HG03097 (cell line): ENCODE measurements around the gene CIC.

Source experiments
- ATAC-seq: cut with Tn5 transposase; IDR thresholded peaks from one replicate; pipeline ENCODE4 v1.9.1; 2021; ENCODE audit not compliant: unreplicated experiment, low FRiP score

CIC gene

DNA sequence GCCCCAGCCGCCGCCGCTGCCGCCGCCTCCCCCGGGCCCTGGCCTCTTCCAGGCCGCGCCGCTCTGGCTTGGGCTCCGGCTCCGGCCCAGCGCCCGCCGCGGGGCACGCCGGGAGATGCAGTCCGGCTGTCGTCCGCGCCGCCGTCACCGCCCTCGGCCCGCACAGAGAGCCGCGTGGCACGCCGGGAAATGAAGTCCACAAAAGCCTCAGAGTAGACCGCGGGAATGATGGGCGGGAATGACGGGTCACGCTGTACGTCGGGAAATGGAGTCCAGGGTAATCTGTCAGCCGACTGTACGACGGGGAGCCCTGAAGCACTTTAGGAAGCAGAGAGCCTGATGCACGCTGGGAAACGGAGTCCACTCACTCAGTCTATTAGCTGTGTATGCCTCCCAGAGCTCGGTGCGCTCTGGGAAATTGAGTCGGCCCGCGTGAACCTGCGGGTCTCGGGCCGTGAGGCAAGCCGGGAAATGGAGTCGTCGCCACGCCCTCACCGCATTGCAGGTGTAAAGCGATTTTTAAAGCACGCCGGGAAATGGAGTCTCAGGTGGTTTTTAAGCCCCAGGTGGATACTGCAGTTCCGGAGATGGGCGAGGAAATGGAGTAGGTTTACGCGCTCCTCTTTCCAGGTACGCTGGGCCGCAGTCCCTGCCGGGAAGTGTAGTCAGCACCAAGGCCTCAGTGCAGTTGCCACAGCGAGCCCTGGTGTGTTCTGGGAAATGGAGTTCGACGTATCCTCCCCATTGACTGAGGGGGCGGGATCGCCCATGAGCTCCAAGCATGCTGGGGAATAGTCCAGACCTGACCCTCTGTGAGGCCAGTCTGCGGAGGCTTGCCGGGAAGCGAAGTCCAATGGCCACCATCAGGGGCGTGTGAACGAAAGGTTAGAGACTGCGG, 26.3 kb upstream of the CIC start, which contains the start of gene GSK3A:
TSS of gene GSK3A (minus strand) at position 91 of the 898 bp plus-strand sequence. CDS start 137 bp downstream, outside the sequence.
- peak; percentile 62 for ATAC-seq

DNA sequence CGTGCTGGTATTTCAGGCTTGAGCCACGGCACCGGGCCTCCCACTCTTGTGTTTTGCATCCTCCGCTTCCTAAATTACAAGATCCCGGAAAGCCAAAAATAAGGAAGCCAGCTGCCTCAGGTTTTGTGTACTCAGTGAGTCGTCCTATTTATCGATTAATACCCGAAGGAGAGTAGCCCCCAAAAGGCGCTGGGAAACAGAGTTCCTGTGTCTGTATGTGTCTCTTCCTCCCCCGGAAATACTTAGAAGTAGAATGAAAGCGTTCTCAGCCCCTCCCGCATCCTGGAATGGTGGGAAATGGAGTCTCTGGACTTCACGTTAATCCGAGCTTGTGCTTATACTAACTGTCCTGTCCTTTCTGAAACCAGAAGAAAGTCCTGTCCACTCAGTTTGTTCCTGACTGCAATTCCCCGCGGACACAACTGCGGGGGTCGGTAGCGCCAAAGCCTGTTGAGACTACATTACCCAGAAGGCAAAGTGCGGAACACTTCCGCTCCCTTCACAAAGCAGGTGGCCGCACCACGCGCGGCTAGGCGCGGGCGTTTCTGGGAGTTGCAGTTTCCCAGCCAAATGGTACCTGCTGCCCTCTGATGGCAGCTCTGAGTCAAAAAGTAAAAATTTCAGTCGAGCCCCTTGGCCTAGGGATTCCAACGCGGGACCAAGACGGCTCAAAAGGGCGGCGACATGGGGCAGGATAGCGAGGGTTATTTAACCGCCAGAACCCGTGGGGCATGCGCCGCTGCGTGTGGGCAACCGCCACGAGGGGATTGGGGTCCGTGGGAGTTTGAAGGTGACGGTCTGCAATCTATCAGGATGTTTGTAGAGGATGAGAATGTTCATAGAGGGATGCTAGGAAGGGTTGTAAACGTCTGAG, 24.5 kb upstream of the CIC start:
- peak; percentile 32 for ATAC-seq

DNA sequence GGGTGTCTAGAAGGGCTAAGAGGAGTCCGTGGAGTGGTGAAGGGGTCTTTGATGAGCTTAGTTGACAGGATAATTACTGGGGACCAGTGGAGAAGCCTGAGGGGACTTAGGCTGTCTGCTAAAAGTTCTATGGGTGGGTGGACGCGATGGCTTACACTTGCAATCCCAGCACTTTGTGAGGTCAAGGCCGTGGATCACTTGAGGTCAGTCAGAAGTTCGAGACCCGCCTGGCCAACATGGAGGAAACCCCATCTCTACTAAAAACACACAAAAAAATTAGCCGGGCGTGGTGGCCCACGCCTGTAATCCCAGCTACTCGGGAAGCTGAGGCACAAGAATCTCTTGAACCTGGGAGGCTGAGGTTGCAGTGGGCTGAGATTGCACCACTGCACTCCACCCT, 23.8 kb upstream of the CIC start:
- no peak for ATAC-seq

DNA sequence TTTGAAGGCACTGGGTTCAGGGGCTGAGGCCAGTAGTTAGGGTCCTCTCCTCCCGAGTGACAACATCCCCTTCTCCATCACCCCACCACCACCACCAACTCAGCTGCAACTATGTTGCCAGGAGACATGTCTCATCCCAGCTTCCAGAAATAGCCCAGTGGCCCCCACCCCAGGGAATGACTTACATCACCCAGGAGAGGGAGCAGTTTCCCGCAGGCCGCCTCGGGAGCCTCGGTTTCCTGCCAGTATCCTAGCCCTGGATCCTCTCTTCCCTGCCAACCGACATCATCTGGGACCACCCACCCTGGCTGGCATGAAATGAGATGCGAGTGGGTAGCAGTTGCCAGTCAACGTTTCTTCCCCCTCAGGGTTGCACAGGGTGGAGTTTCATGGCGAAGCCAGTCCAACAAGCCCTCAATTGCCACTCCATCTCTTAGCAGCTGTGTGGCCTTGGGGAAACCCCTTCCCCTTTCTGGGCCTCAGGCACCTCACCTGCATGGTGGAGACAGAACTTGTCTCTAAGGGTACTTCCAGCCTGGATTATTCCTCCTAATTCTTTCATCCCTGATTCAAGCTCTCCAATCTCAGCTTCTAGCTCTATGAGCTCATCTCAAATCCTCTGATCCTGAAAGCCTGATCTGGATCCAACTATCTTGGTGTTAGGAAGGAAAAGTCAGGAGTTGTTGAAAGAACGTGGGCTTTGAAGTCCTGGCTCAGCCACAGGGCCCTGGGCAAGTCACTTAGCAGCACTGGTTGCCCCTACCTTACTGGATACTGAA, 22.7 kb upstream of the CIC start:
- ATAC-seq: no peak

- no peak for ATAC-seq
Observed at GRCh38 chr19:42246922-42247639, 22.0 kb upstream of the CIC start.

DNA sequence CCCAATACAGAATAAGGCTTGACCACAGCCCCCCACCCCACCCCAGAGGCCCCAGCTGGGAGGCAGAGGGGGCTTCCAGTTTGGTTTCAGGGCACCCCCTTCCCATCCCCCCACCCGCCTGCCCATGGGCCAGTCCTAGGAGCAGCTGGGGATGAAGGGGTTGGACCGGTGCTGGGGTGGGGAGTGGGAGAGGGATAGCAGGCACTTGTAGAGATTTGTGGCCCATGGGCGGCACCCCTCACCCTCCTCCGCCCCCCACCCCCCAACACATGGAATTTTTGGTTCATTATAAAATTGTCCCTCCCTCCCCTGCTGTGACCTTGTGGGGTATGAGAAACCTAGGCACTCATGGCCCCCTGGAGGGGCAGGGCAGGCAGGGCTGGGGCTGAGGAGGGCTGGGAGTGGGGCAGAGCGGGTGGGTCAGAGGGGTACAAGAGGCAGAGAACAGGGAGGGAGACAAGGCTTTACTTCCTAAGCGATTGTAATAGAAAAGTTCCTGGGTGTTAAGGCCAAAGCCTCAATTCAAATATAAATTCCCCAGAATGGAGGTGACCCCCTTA, 21.3 kb upstream of the CIC start:
- no peak for ATAC-seq

GRCh38 chr19:42248270-42249148, 20.5 kb upstream of the CIC start:
- no peak for ATAC-seq

DNA sequence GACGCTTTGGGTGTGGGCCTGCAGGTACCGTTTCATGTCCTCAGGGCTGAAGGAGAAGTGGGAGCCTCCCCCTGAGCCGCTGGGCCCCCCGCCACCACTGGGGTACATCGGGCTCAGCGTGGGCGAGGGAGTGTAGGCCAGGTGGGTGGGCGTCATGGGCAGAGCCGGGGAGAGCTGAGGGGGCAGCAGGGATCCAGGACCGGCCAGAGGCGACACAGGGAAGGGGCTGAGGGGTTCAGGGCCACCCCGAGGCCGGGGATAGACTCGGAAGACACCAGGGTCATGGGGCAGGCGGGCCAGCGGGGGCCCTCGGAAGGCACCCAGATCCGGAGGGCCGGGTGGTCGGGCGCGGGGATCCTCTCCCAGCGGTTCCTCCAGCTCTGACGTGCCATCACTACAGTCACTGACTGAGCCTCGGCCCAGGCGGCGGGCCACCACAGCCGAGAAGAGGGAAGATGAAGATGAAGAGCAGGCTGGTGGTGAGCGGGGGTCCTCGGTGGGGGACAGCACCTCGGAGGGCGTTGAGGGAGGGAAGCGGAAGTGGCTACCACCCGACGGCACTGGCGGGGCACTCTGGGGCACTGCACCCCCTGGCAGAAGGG, 19.8 kb upstream of the CIC start:
- ATAC-seq: no peak

DNA sequence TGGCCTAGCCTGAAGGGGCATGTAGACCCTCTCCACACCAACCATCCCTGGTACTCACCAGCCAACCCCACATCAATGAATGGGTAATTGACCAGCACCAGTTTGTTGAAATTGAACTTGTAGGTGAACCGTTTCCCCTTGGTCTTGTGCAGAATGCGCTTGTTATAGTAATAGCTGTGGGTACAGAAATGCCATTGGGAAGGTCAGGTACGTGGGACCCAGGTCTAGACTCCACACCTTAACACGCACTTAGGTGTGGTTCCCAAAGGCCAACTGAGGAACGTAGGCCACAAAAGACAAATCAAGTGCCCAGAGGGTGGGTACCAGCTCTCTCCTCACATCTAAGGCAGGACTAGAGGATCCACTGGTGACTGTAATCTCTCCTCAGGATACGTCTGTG, 19.3 kb upstream of the CIC start:
- no peak for ATAC-seq

DNA sequence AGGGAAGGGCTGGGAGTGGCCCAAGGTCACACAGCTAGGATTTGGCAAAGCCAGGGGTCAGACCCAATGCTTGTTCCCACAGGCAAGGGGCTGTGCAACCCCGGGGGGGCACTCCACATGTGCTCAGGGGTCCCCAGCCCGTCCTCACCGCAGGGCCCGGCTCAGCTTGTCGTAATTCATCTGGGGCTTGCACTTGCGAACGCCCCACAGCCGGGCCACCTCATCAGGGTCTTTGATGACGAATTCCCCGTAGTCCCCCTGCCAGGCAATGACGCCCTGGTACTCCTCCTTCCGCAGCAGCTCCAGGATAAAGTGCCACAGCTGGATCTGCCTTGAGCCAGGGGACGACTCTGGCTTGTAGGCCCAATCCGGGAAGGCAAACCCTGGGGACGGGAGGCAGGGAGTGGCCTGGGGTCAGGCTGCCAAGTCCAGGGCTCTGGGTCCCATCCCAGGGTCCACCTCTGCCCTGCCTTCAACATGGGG, 18.8 kb upstream of the CIC start:
- ATAC-seq: no peak

- no peak for ATAC-seq
Observed at GRCh38 chr19:42250666-42251531, 18.2 kb upstream of the CIC start.

GRCh38 chr19:42251572-42252358, 17.3 kb upstream of the CIC start:
- no peak for ATAC-seq

GRCh38 chr19:42252365-42253244, 16.4 kb upstream of the CIC start:
- ATAC-seq: no peak

DNA sequence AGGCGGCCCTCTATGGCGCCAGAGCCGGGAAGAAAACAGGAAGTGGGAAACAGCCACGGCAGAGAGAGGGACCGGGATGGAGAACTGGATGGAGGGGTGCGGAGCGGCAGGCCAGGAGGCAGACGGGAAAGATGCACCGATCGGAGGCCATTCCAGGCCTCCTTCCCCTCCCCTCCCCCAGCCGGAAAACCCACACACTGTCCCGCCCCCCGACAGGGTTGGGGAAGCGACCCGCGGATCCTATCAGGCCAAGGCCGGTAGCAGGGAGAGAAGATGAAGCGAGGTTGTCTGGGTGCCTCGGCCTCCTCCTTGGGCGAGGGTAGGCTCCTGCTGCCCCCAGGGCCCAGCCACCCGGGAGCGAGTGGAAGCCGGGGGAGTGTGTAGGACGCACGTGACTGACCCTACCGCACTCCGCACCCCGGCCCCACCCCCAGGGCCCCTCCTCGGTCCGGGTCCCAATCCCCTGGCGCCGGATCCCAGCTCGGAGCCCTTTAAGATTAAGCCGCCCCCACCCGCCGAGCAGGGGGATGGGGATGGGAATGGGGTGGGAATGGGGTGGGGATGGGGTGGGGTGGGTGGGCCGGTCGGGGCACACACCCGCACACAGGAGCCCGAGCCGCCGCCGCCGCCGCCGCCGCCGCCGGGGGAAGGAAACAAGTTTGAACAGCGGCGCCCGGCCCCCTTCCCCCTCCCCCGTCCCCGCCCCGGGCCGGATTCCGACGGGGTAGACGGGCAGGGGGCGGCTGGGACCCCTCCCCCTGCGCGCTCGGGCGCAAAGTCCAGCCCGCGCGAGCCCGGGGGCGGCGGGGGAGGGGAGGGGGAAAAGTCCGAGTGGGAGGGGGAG, 15.6 kb upstream of the CIC start:
- ATAC-seq: peak; percentile 2
